ENCODE results near the gene HTT. TPM values are rescaled to one million over a fixed set of nuclear protein-coding genes. Genes with fewer than 3 reads are reported as not detected.

The HTT gene
- total RNA-seq, 1 experiment from 2014 or later: 37.4 TPM

DNA sequence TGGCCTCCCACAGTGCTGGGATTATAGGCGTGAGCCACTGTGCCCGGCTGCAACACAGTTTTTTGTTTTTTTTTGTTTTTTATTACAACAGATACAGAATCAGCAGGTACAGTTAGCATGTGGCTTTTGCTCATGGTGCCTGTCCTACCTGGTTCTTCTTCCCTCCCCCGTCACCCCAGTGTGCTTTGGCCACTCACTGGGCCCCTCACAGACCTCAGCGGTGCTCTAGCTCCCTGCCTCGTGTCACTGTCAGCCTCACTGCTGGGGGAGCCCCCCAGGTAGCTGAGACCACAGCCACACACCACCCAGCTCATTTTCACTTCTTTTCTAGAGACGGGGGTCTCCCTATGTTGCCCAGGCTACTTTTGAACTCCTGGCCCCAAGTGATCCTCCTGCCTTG, 38.8 kb upstream of the HTT start:
- H3K79me2 ChIP-seq (ENCODE audit: insufficient read depth, low read length): no peaks in the 10 kb centered on the region
- H3K27me3 ChIP-seq (ENCODE audit: insufficient read depth, low read length): no peaks in the 10 kb centered on the region
- no TSS peak for BruUV-seq (replicated peaks)
- H3K36me3 ChIP-seq (ENCODE audit: control insufficient read depth in 1 of 2, insufficient read depth in 2 of 2, low read length in 2 of 2): no peaks in the 10 kb centered on the region
- no peak overlapping the region for H3K4me3 ChIP-seq (replicated peaks in 1 of 2; ENCODE audit: low read depth in 1 of 2, low read length in 2 of 2)
- no peak overlapping the region for H3K4me2 ChIP-seq (ENCODE audit: low read length)
- H3K4me1 ChIP-seq (ENCODE audit: control insufficient read depth in 1 of 2, insufficient read depth in 2 of 2, low read length in 2 of 2): peaks cover 0 to 10% of the 10 kb centered on the region in 2 experiments; a peak in 2 of 4 replicates
- H3K9me2 ChIP-seq (ENCODE audit: insufficient read depth): no peaks in the 10 kb centered on the region
- ATAC-seq (no peak), DNase-seq (ENCODE audit: low read depth, low spot score) (no peak)
- TF ChIP-seq RAD21 (IDR thresholded peaks at IDR 0.05; ENCODE audit: low read depth) (no peak), YY1 (IDR thresholded peaks at IDR 0.05; ENCODE audit: extremely low read depth, insufficient replicate concordance, low read depth, low read length) (no peak), EZH2 (IDR thresholded peaks at IDR 0.05) (no peak), EZH2phosphoT487 (IDR thresholded peaks at IDR 0.05; ENCODE audit: borderline replicate concordance) (no peak), SRF (IDR thresholded peaks at IDR 0.05; ENCODE audit: low read depth) (no peak), ELF1 (IDR thresholded peaks at IDR 0.05; ENCODE audit: borderline replicate concordance, low read depth) (no peak), ZNF274 (IDR thresholded peaks at IDR 0.05; ENCODE audit: low read depth, low read length) (no peak), CEBPB (IDR thresholded peaks at IDR 0.05; ENCODE audit: low read depth) (no peak)
- TF ChIP-seq, protein P1, sequence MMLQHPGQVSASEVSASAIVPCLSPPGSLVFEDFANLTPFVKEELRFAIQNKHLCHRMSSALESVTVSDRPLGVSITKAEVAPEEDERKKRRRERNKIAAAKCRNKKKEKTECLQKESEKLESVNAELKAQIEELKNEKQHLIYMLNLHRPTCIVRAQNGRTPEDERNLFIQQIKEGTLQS (IDR thresholded peaks at IDR 0.05): no peak
- TF ChIP-seq, protein P2, sequence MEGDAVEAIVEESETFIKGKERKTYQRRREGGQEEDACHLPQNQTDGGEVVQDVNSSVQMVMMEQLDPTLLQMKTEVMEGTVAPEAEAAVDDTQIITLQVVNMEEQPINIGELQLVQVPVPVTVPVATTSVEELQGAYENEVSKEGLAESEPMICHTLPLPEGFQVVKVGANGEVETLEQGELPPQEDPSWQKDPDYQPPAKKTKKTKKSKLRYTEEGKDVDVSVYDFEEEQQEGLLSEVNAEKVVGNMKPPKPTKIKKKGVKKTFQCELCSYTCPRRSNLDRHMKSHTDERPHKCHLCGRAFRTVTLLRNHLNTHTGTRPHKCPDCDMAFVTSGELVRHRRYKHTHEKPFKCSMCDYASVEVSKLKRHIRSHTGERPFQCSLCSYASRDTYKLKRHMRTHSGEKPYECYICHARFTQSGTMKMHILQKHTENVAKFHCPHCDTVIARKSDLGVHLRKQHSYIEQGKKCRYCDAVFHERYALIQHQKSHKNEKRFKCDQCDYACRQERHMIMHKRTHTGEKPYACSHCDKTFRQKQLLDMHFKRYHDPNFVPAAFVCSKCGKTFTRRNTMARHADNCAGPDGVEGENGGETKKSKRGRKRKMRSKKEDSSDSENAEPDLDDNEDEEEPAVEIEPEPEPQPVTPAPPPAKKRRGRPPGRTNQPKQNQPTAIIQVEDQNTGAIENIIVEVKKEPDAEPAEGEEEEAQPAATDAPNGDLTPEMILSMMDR (IDR thresholded peaks at IDR 0.05 in 2 of 3, conservative IDR thresholded peaks at IDR 0.05 in 1 of 3; ENCODE audit: borderline replicate concordance in 1 of 3, insufficient read depth in 1 of 3, low read depth in 2 of 3, low read length in 2 of 3): no peak
- H3K9ac ChIP-seq (ENCODE audit: low read length): no peak overlapping the region
- RAD21 ChIA-PET (ENCODE audit: low non-redundant PET in 1 of 2, low total read pairs in 2 of 2, uncharacterized antibody in 2 of 2, unreplicated experiment in 2 of 2): no interaction called here
- CTCF ChIA-PET: no interaction called here
- intact Hi-C loops (cut with micrococcal nuclease): loop anchor here (2.0 kb wide), 1 partner anchor 271 kb away; no protein-coding TSS in a partner anchor
- H4K20me1 ChIP-seq (ENCODE audit: insufficient read depth): no peaks in the 10 kb centered on the region
- no peak overlapping the region for H3K27ac ChIP-seq (ENCODE audit: low read depth, low read length)
- POLR2A ChIA-PET: no interaction called here
- H2AFZ ChIP-seq (ENCODE audit: low read depth, low read length, poor library complexity, severe bottlenecking): no peak overlapping the region
- no peaks in the 10 kb centered on the region for H3K9me3 ChIP-seq (ENCODE audit: control insufficient read depth in 1 of 2, insufficient read depth in 1 of 2, low read depth in 1 of 2, low read length in 2 of 2)
